Neuronal stem cell (in vitro differentiated cells): ENCODE results near the gene KCTD6.
"Not testable (repeated sequence)": the region's sequence is repeated elsewhere in the genome, so short reads cannot be mapped to it uniquely, and the experiment has no call there.

ENCODE experiments used
- DNase-seq: peaks from one replicate; pipeline ENCODE4 v3.0.0-alpha.2; 2013; ENCODE audit warnings: low spot score
- H2AFZ ChIP-seq: one replicate; pipeline ENCODE4 v1.6.1; 2013; ENCODE audit warnings: mild to moderate bottlenecking, low read length, inconsistent platforms
- H2AK5ac ChIP-seq: 2 replicates; pipeline ENCODE4 v1.6.1; 2013; ENCODE audit warnings: low read depth, mild to moderate bottlenecking, inconsistent platforms, low read length, moderate library complexity, mixed read lengths
- H2BK120ac ChIP-seq: 2 replicates; pipeline ENCODE4 v1.6.1; 2013; ENCODE audit warnings: low read depth, mild to moderate bottlenecking, inconsistent platforms, low read length, moderate library complexity, mixed read lengths
- H2BK12ac ChIP-seq: one replicate; pipeline ENCODE4 v1.6.1; 2013; ENCODE audit warnings: low read length, inconsistent platforms
- H2BK15ac ChIP-seq: 2 replicates; pipeline ENCODE4 v1.6.1; 2013; ENCODE audit warnings: mild to moderate bottlenecking, low read length, inconsistent platforms, mixed read lengths
- H2BK5ac ChIP-seq: one replicate; pipeline ENCODE4 v1.6.1; 2013; ENCODE audit warnings: inconsistent platforms, mild to moderate bottlenecking, low read length, moderate library complexity
- H3K14ac ChIP-seq: one replicate; pipeline ENCODE4 v1.6.1; 2013; ENCODE audit warnings: low read length, inconsistent platforms
- H3K18ac ChIP-seq: 2 replicates; pipeline ENCODE4 v1.6.1; 2013; ENCODE audit warnings: low read length, inconsistent platforms
- H3K23ac ChIP-seq: 2 replicates; pipeline ENCODE4 v1.6.1; 2013; ENCODE audit warnings: low read depth, mild to moderate bottlenecking, mixed read lengths, low read length, inconsistent platforms; ENCODE audit not compliant: poor library complexity
- H3K27ac ChIP-seq: replicated peaks from 3 replicates; pipeline ENCODE4 v1.5.1; 2013; ENCODE audit warnings: low read length, inconsistent platforms
- H3K27me3 ChIP-seq, 3 experiments: 2 replicates each; pipeline ENCODE4 v1.6.1; 2013; ENCODE audit warnings: low read length in 3 of 3, mild to moderate bottlenecking in 2 of 3, inconsistent platforms in 1 of 3, low read depth in 1 of 3, mixed read lengths in 1 of 3, moderate library complexity in 1 of 3; ENCODE audit not compliant: control insufficient read depth in 3 of 3, insufficient read depth in 3 of 3
- H3K36me3 ChIP-seq, 2 donors: replicated peaks in 1 of 2; 2 replicates each; pipeline ENCODE4 v1.6.1; 2013; ENCODE audit warnings: low read length in 2 of 2; ENCODE audit not compliant: control insufficient read depth in 2 of 2, insufficient read depth in 2 of 2
- H3K4ac ChIP-seq: 2 replicates; pipeline ENCODE4 v1.6.1; 2013; ENCODE audit warnings: inconsistent platforms, mild to moderate bottlenecking, low read length, moderate library complexity
- H3K4me1 ChIP-seq, 2 donors: 1 replicate in 1 of 2; 2 replicates in 1 of 2; pipeline ENCODE4 v1.6.1; 2013; ENCODE audit warnings: low read length in 2 of 2, low read depth in 1 of 2; ENCODE audit not compliant: control insufficient read depth in 2 of 2, insufficient read depth in 1 of 2
- H3K4me2 ChIP-seq: one replicate; pipeline ENCODE4 v1.6.1; 2013; ENCODE audit warnings: mild to moderate bottlenecking, low read length, inconsistent platforms; ENCODE audit not compliant: insufficient read depth, poor library complexity, severe bottlenecking
- H3K4me3 ChIP-seq, 2 donors: 2 replicates each; pipeline ENCODE4 v1.5.1; 2013; ENCODE audit warnings: low read length in 2 of 2, mild to moderate bottlenecking in 2 of 2, inconsistent platforms in 1 of 2, moderate library complexity in 1 of 2
- H3K79me1 ChIP-seq: one replicate; pipeline ENCODE4 v1.6.1; 2013; ENCODE audit warnings: low read depth, mild to moderate bottlenecking, inconsistent platforms, low read length, moderate library complexity
- H3K9ac ChIP-seq: one replicate; pipeline ENCODE4 v1.6.1; 2013; ENCODE audit warnings: mild to moderate bottlenecking, low read depth, low read length, inconsistent platforms; ENCODE audit not compliant: poor library complexity
- H3K9me3 ChIP-seq, 2 donors: replicated peaks in 1 of 2; 2 replicates each; pipeline versions ENCODE3 to v1.6.1; 2013; ENCODE audit warnings: low read length in 2 of 2, mild to moderate bottlenecking in 2 of 2, inconsistent platforms in 1 of 2, low read depth in 1 of 2, mixed read lengths in 1 of 2, moderate library complexity in 1 of 2; ENCODE audit not compliant: control insufficient read depth in 2 of 2, insufficient read depth in 1 of 2
- H4K8ac ChIP-seq: one replicate; pipeline ENCODE4 v1.6.1; 2013; ENCODE audit warnings: low read depth, mild to moderate bottlenecking, inconsistent platforms, low read length, moderate library complexity
- H4K91ac ChIP-seq: one replicate; pipeline ENCODE4 v1.6.1; 2013; ENCODE audit warnings: low read length, low read depth, mild to moderate bottlenecking, inconsistent platforms; ENCODE audit not compliant: poor library complexity
- WGBS, 2 donors: extraction: QIAGEN DNeasy Blood & Tissue Kit; methylation state at CpG; one replicate each; pipeline ENCODE4 v1.1.7; 2013; ENCODE audit warnings: missing lambda C conversion rate in 2 of 2, mixed read lengths in 1 of 2; ENCODE audit not compliant: insufficient read length in 2 of 2, insufficient replicate concordance in 1 of 2; ENCODE audit errors: extremely low coverage in 2 of 2; 5-methylcytosine and 5-hydroxymethylcytosine counted together

KCTD6 gene

DNA sequence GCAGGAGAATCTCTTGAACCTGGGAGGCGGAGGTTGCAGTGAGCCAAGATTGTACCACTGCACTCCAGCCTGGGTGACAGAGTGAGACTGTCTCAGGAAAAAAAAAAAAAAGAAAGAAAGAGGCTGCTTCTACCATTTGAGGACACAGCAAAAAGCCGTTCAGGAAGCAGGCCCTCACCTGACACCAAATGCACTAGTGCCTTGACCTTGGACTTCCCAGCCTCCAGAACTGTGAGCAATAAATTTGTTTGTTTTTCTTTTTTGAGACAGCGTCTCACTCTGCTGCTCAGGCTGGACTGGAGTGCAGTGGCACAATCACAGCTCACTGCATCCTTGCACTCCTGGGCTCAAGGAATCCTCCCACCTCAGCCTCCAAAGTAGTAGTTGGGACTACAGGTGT is 35.5 kb downstream of the KCTD6 start:
- not testable (repeated sequence) for H2BK120ac ChIP-seq, H4K8ac ChIP-seq, H3K9me3 ChIP-seq, H3K27ac ChIP-seq, H3K18ac ChIP-seq, H4K91ac ChIP-seq, H2BK12ac ChIP-seq, H3K4me2 ChIP-seq, H3K27me3 ChIP-seq, H3K23ac ChIP-seq, H2BK5ac ChIP-seq, H3K14ac ChIP-seq, H3K36me3 ChIP-seq, H2AK5ac ChIP-seq, H3K79me1 ChIP-seq, H3K4me3 ChIP-seq, H2AFZ ChIP-seq, H3K4ac ChIP-seq, DNase-seq, H2BK15ac ChIP-seq, H3K9ac ChIP-seq
- peaks cover 17% of the 10 kb centered on the region in 2 donors for H3K4me1 ChIP-seq
- no CpG with 5 or more reads among the region's 3 CpGs for WGBS, 2 donors

GRCh38 chr3:58528629-58529028 is 36.7 kb downstream of the KCTD6 start:
- no CpG with 5 or more reads among the region's 6 CpGs for WGBS, 2 donors
- Histone ChIP-seq H4K8ac (no peak overlapping the region), H2AFZ (no peak overlapping the region), H2BK5ac (no peak overlapping the region), H3K14ac (no peak overlapping the region), H3K79me1 (no peaks in the 10 kb centered on the region), H3K9me3 (no peaks in the 10 kb centered on the region), H4K91ac (no peak overlapping the region), H2BK15ac (no peak overlapping the region), H3K9ac (no peak overlapping the region), H2AK5ac (peak overlapping the region; percentile 6), H3K4me2 (no peak overlapping the region), H2BK120ac (no peak overlapping the region), H3K4ac (no peak overlapping the region), H3K23ac (no peak overlapping the region), H3K4me3 (no peak overlapping the region), H3K4me1 (peaks cover 14% of the 10 kb centered on the region in 2 donors), H3K18ac (peak overlapping the region; percentile 1), H3K27ac (no peak overlapping the region), H3K36me3 (no peaks in the 10 kb centered on the region), H2BK12ac (no peak overlapping the region), H3K27me3 (no peaks in the 10 kb centered on the region)
- DNase-seq: no peak

DNA sequence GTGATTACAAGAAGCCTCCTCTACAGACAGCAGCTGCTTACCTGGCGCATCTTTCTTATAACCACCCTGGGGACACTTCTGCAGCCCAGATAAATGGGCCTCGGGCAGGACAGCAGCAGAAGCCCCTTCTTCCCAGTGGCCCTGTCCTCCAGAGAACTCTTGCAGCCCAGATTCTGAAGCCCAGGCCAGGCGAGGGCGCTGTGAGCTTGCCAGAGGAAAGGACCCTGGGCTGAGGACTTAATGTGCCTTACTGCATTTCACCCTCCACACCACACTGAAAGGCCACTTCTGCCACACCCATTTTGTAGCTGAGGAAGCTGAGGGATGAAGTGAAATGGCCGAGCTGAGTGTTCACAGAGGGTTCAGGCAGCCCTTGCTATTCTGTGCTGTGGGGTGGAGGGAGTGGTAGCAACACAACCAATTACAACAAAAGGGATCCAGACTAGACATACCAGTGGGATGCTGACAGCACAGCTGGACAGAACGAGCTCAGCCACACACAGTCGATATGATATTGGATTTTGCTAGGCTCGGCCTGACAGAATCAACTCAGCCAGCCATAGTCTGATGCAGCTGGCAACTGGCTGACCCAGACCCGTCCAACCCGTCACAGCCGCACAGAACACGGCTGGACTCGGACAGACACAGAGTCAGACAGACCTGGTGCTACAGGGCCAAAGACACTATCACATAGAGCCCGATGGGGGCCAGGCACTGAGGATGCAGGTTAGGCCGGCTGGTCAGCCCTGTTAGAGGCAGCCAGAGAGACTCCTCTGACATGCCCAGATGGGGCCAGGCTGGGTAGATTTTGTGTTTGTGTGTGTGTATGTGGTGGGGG is 37.8 kb downstream of the KCTD6 start:
- H3K36me3 ChIP-seq: no peaks in the 10 kb centered on the region
- DNase-seq: peak; percentile 51

GRCh38 chr3:58530354-58530865 is 38.5 kb downstream of the KCTD6 start:
- H3K18ac ChIP-seq: peak overlapping the region; percentile 58
- no peak overlapping the region for H3K27ac ChIP-seq
- H3K14ac ChIP-seq: no peak overlapping the region
- H4K8ac ChIP-seq: no peak overlapping the region
- H2AFZ ChIP-seq: no peak overlapping the region
- peaks cover 1 to 5% of the 10 kb centered on the region in 2 donors for H3K9me3 ChIP-seq
- H3K4me2 ChIP-seq: no peak overlapping the region
- no peaks in the 10 kb centered on the region for H3K27me3 ChIP-seq
- H2BK5ac ChIP-seq: peak overlapping the region; percentile 4
- no peak overlapping the region for H2BK120ac ChIP-seq
- no peaks in the 10 kb centered on the region for H3K79me1 ChIP-seq
- peak overlapping the region; percentile 53 for H2AK5ac ChIP-seq
- no peak overlapping the region for H3K4ac ChIP-seq
- no peak for DNase-seq
- H2BK15ac ChIP-seq: peak overlapping the region; percentile 46
- peak overlapping the region; percentile 80 for H2BK12ac ChIP-seq
- peak overlapping the region; percentile 51 for H3K9ac ChIP-seq
- peak overlapping the region; percentile 73 for H4K91ac ChIP-seq
- H3K23ac ChIP-seq: no peak overlapping the region
- no CpG with 5 or more reads among the region's 18 CpGs for WGBS, 2 donors
- H3K4me3 ChIP-seq: no peak overlapping the region
- H3K36me3 ChIP-seq: no peaks in the 10 kb centered on the region
- peaks cover 14% of the 10 kb centered on the region in 2 donors for H3K4me1 ChIP-seq

More for the DNA sequence above, 37.8 kb downstream of the KCTD6 start:
- H3K79me1 ChIP-seq: no peaks in the 10 kb centered on the region
- no peak overlapping the region for H3K14ac ChIP-seq
- peak overlapping the region; percentile 53 for H2AK5ac ChIP-seq
- H4K91ac ChIP-seq: peak overlapping the region; percentile 73
- H3K9me3 ChIP-seq: no peaks in the 10 kb centered on the region
- no peak overlapping the region for H3K4ac ChIP-seq
- no peak overlapping the region for H3K18ac ChIP-seq
- peak overlapping the region; percentile 34 for H3K9ac ChIP-seq
- peak overlapping the region; percentile 64 for H2AFZ ChIP-seq
- H4K8ac ChIP-seq: no peak overlapping the region
- H3K27ac ChIP-seq: no peak overlapping the region
- WGBS, 2 donors: no CpG with 5 or more reads among the region's 15 CpGs
- peak overlapping the region; percentile 4 for H2BK5ac ChIP-seq
- peaks cover 14% of the 10 kb centered on the region in 2 donors for H3K4me1 ChIP-seq
- H2BK120ac ChIP-seq: no peak overlapping the region
- no peak overlapping the region for H3K23ac ChIP-seq
- H3K27me3 ChIP-seq: no peaks in the 10 kb centered on the region
- H2BK12ac ChIP-seq: peak overlapping the region; percentile 86
- no peak overlapping the region for H3K4me3 ChIP-seq
- H3K4me2 ChIP-seq: no peak overlapping the region
- H2BK15ac ChIP-seq: peak overlapping the region; percentile 46
